ENCODE data around the gene TEX101. TPM values are rescaled to one million over a fixed set of nuclear protein-coding genes. Genes with fewer than 3 reads are reported as not detected.

TEX101 gene
- total RNA-seq, 6 experiments from 2014 or later: not detected

- no peak for DNase-seq
- H3K27ac ChIP-seq: no peak overlapping the region
- 60% methylated on average over 1 of the region's 1 CpG for WGBS (ENCODE audit: insufficient coverage, low coverage, low lambda C conversion rate, missing lambda C conversion rate)
- intact Hi-C loops (cut with DNase I): no loop called here
- no peak overlapping the region for H3K4me3 ChIP-seq
- no peaks in the 10 kb centered on the region for H3K9me3 ChIP-seq
- no peak for ATAC-seq
- TF ChIP-seq POLR2A (IDR thresholded peaks at IDR 0.05): no peak
- no peak for TF ChIP-seq CTCF (IDR thresholded peaks at IDR 0.05)
- H3K27me3 ChIP-seq: no peaks in the 10 kb centered on the region
- no peaks in the 10 kb centered on the region for H3K4me1 ChIP-seq
- H3K36me3 ChIP-seq: no peaks in the 10 kb centered on the region
Measured at GRCh38 chr19:43409415-43409814, 5.3 kb upstream of the TEX101 start.

GRCh38 chr19:43412441-43412840, 2.2 kb upstream of the TEX101 start:
- Histone ChIP-seq H3K9me3 (no peaks in the 10 kb centered on the region), H3K4me3 (no peak overlapping the region), H3K36me3 (no peaks in the 10 kb centered on the region), H3K27me3 (no peaks in the 10 kb centered on the region), H3K4me1 (no peaks in the 10 kb centered on the region), H3K27ac (no peak overlapping the region)
- 55% methylated on average over 3 of the region's 6 CpGs for WGBS (ENCODE audit: insufficient coverage, low coverage, low lambda C conversion rate, missing lambda C conversion rate)
- no peak for ATAC-seq
- intact Hi-C loops (cut with DNase I): no loop called here
- no peak for DNase-seq
- TF ChIP-seq CTCF (IDR thresholded peaks at IDR 0.05) (no peak), POLR2A (IDR thresholded peaks at IDR 0.05) (no peak)

- WGBS (ENCODE audit: insufficient coverage, low coverage, low lambda C conversion rate, missing lambda C conversion rate): 47% methylated on average over 4 of the region's 4 CpGs
- intact Hi-C loops (cut with DNase I): no loop called here
- no peaks in the 10 kb centered on the region for H3K9me3 ChIP-seq
- H3K4me3 ChIP-seq: no peak overlapping the region
- TF ChIP-seq CTCF (IDR thresholded peaks at IDR 0.05) (no peak), POLR2A (IDR thresholded peaks at IDR 0.05) (no peak)
- H3K27ac ChIP-seq: no peak overlapping the region
- ATAC-seq (no peak), DNase-seq (no peak)
- H3K36me3 ChIP-seq: no peaks in the 10 kb centered on the region
- no peaks in the 10 kb centered on the region for H3K4me1 ChIP-seq
- no peaks in the 10 kb centered on the region for H3K27me3 ChIP-seq
Measured at GRCh38 chr19:43416951-43417623, 2.4 kb downstream of the TEX101 start.

- H3K9me3 ChIP-seq: no peaks in the 10 kb centered on the region
- TF ChIP-seq CTCF (IDR thresholded peaks at IDR 0.05) (no peak), POLR2A (IDR thresholded peaks at IDR 0.05) (no peak)
- no peaks in the 10 kb centered on the region for H3K36me3 ChIP-seq
- no peaks in the 10 kb centered on the region for H3K27me3 ChIP-seq
- 70% methylated on average over 6 of the region's 6 CpGs for WGBS (ENCODE audit: insufficient coverage, low coverage, low lambda C conversion rate, missing lambda C conversion rate)
- no peak overlapping the region for H3K27ac ChIP-seq
- ATAC-seq (no peak), DNase-seq (no peak)
- H3K4me1 ChIP-seq: no peaks in the 10 kb centered on the region
- intact Hi-C loops (cut with DNase I): no loop called here
- no peak overlapping the region for H3K4me3 ChIP-seq
Measured at GRCh38 chr19:43420954-43421353, 6.3 kb downstream of the TEX101 start.

Measured in right lobe of liver (tissue), 6 donors.